Measurements from ENCODE around the gene ALK.

DNA sequence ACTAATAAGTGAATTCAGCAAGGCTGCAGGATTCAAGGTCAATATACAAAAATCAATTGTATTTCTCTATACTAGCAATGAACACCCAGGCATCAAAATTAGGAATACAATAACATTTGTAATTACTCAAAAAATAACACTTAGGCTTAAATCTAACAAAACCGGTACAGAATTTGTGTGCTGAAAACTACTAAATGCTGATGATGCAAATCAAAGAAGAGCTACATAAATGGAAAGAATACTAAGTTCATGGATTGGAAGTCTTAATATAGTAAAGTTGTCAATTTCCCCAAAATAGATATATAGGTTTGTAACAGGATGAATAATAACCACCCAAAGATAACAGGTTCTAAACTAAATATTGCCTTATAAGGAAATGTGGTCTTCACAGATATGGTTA is 286.5 kb downstream of the ALK start:
- TF ChIP-seq CTCF (IDR thresholded peaks at IDR 0.05), result no peak
- TF ChIP-seq POLR2A (IDR thresholded peaks at IDR 0.05), result no peak
